Hepatocyte (in vitro differentiated cells): ENCODE results near the gene SDR42E1. TPM values are rescaled to one million over a fixed set of nuclear protein-coding genes. Genes with fewer than 3 reads are reported as not detected.

Experiments
- DNase-seq: peaks from one replicate; pipeline ENCODE4 v3.0.0-alpha.2; 2016; ENCODE audit warnings: low spot score
- H2AFZ ChIP-seq: fragments of 200-600 bp; sonication (generic); 2 replicates; pipeline ENCODE4 v1.6.0; 2016; ENCODE audit warnings: antibody characterized with exemption, mild to moderate bottlenecking
- H3K27ac ChIP-seq: fragments of 200-600 bp; sonication (generic); 2 replicates; pipeline ENCODE4 v1.5.1; 2016; ENCODE audit warnings: mild to moderate bottlenecking
- H3K27me3 ChIP-seq: fragments of 200-600 bp; sonication (generic); 2 replicates; pipeline ENCODE4 v1.6.1; 2016
- H3K36me3 ChIP-seq: fragments of 200-600 bp; sonication (generic); replicated peaks from 2 replicates; pipeline ENCODE4 v1.5.1; 2016; ENCODE audit warnings: low read depth; ENCODE audit not compliant: insufficient read depth
- H3K4me1 ChIP-seq: fragments of 200-600 bp; sonication (generic); 2 replicates; pipeline ENCODE4 v1.5.1; 2016; ENCODE audit warnings: mild to moderate bottlenecking, moderate library complexity; ENCODE audit not compliant: insufficient read depth
- H3K4me2 ChIP-seq: fragments of 200-600 bp; sonication (generic); 2 replicates; pipeline ENCODE4 v1.6.0; 2016
- H3K4me3 ChIP-seq: fragments of 200-600 bp; sonication (generic); 2 replicates; pipeline ENCODE4 v1.5.1; 2016; ENCODE audit warnings: mild to moderate bottlenecking
- H3K79me2 ChIP-seq: fragments of 200-600 bp; sonication (generic); 2 replicates; pipeline ENCODE4 v1.6.0; 2017; ENCODE audit warnings: mild to moderate bottlenecking
- H3K9me2 ChIP-seq: fragments of 200-600 bp; sonication (generic); replicated peaks from 2 replicates; pipeline ENCODE4 v1.6.0; 2017; ENCODE audit warnings: mild to moderate bottlenecking; ENCODE audit not compliant: insufficient read depth
- H3K9me3 ChIP-seq: fragments of 200-600 bp; sonication (generic); 2 replicates; pipeline ENCODE4 v1.5.1; 2016; ENCODE audit warnings: low read depth, mild to moderate bottlenecking
- H4K20me1 ChIP-seq: fragments of 200-600 bp; sonication (generic); 2 replicates; pipeline ENCODE4 v1.6.0; 2016; ENCODE audit warnings: mild to moderate bottlenecking; ENCODE audit not compliant: insufficient read depth, poor library complexity, severe bottlenecking
- CTCF ChIP-seq: fragments of 200-600 bp; sonication (generic); IDR thresholded peaks from 2 replicates; pipeline ENCODE4 v1.5.1; 2016; ENCODE audit warnings: antibody characterized with exemption, mild to moderate bottlenecking; ENCODE audit not compliant: poor library complexity
- EZH2 ChIP-seq: fragments of 200-600 bp; sonication (generic); IDR thresholded peaks from 2 replicates; pipeline ENCODE4 v1.6.1; 2016; ENCODE audit warnings: antibody characterized with exemption, mild to moderate bottlenecking, borderline replicate concordance
- EZH2phosphoT487 ChIP-seq: fragments of 200-600 bp; sonication (generic); IDR thresholded peaks from one replicate; pipeline ENCODE4 v1.6.1; 2018; ENCODE audit warnings: antibody characterized with exemption, mild to moderate bottlenecking, low read depth, moderate library complexity; ENCODE audit not compliant: unreplicated experiment, severe bottlenecking
- WGBS: methylation state at CpG from one replicate; pipeline ENCODE4 v1.1.6; 2016; ENCODE audit warnings: low lambda C conversion rate; ENCODE audit errors: missing lambda C conversion rate; 5-methylcytosine and 5-hydroxymethylcytosine counted together
- polyA plus RNA-seq: library from polyadenylated mRNA; unstranded; fragments of >200 nt; fragmentation: Nextera tagmentation; extraction: Ambion mirVana; gene quantifications from 2 replicates; pipeline ENCODE4 v1.2.1, GENCODE V29; 2016
- total RNA-seq: library from RNA; depleted of rRNA; stranded (reverse); fragments of >200 nt; gene quantifications from 2 replicates; pipeline ENCODE4 v1.2.3, GENCODE V29; 2014

SDR42E1 gene
- total and polyA plus RNA-seq, 2 experiments from 2014 or later: 0.04 TPM; not detected in 1

DNA sequence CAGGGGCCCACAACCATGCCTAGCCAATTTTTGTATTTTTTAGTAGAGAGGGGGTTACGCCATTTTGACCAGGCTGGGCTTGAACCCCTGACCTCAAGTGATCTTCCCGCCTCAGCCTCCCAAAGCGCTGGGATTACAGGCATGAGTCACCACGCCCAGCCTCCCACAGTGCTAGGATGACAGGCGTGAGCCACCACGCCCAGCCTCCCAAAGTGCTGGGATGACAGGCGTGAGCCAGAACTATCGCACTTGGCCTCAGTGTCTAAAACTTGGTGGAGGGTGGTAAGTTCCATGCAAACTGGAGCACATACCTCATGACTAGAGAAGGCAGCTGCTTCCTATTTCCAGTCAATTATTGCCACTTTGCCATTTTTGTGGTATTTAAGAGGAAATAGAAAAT, 30.9 kb upstream of the SDR42E1 start:
- Histone ChIP-seq H3K36me3 (no peaks in the 10 kb centered on the region), H3K9me2 (no peaks in the 10 kb centered on the region)

DNA sequence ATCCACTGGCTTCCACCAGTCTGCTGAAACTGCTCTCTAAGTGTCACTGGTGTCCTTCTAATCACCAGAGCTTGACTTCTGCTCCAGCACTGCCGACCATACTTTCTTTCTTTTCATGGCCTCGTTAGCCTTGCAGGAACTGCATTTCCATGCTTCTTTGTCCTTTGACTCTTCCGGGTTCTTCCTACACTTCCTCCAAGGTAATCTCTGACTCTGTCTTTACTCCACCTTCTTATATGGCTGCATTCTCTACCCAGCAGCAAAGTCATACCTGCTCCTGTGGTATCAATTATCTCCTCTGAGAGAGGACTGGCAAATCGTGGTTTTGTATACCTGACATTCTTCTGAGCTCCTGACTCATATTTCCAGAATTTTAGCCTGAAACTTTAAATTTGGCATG, 30.3 kb upstream of the SDR42E1 start:
- TF ChIP-seq CTCF (no peak), EZH2 (no peak), EZH2phosphoT487 (no peak)
- Histone ChIP-seq H3K79me2 (peaks cover 89% of the 10 kb centered on the region), H3K27ac (no peak overlapping the region), H4K20me1 (no peaks in the 10 kb centered on the region), H3K4me2 (no peak overlapping the region), H3K9me3 (no peaks in the 10 kb centered on the region), H3K9me2 (no peaks in the 10 kb centered on the region), H3K36me3 (no peaks in the 10 kb centered on the region), H3K4me1 (peaks cover 12% of the 10 kb centered on the region), H3K27me3 (no peaks in the 10 kb centered on the region), H2AFZ (no peak overlapping the region), H3K4me3 (no peak overlapping the region)
- DNase-seq: no peak
- WGBS: 83% methylated on average over 4 of the region's 4 CpGs

More for the DNA sequence above, 30.9 kb upstream of the SDR42E1 start:
- peaks cover 89% of the 10 kb centered on the region for H3K79me2 ChIP-seq
- H3K27me3 ChIP-seq: no peaks in the 10 kb centered on the region
- H2AFZ ChIP-seq: no peak overlapping the region
- H3K9me3 ChIP-seq: no peaks in the 10 kb centered on the region
- no peak for DNase-seq
- H3K4me2 ChIP-seq: no peak overlapping the region
- peaks cover 12% of the 10 kb centered on the region for H3K4me1 ChIP-seq
- H4K20me1 ChIP-seq: no peaks in the 10 kb centered on the region
- no peak overlapping the region for H3K4me3 ChIP-seq
- 88% methylated on average over 8 of the region's 8 CpGs for WGBS
- TF ChIP-seq EZH2phosphoT487: no peak
- TF ChIP-seq EZH2: no peak
- TF ChIP-seq CTCF: no peak
- H3K27ac ChIP-seq: no peak overlapping the region

DNA sequence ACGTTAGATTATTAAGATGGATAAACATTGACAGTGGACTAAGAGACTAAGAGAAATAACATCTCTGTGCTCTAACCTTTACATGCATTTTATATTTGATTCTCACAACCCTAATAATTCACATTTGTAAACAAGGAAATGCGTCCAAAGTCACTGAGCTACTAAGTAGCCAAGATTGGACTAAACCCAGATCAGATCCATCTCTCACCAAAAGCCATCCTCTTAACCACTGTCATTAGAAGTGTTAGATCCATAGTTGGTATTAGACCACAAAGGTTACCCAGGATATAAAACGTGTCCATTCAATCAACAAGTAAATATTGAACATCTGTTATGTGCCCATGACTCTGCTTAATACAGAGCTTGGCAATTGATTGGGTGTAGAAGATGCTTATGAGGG, 29.0 kb upstream of the SDR42E1 start:
- H3K79me2 ChIP-seq: peaks cover 88% of the 10 kb centered on the region
- H3K9me2 ChIP-seq: no peaks in the 10 kb centered on the region

More for the DNA sequence above, 29.0 kb upstream of the SDR42E1 start:
- Histone ChIP-seq H2AFZ (no peak overlapping the region), H3K4me1 (peaks cover 8% of the 10 kb centered on the region), H4K20me1 (no peaks in the 10 kb centered on the region), H3K9me3 (no peaks in the 10 kb centered on the region), H3K27ac (no peak overlapping the region), H3K27me3 (no peaks in the 10 kb centered on the region), H3K4me2 (no peak overlapping the region), H3K36me3 (no peaks in the 10 kb centered on the region), H3K4me3 (no peak overlapping the region)
- no peak for TF ChIP-seq EZH2
- TF ChIP-seq EZH2phosphoT487: no peak
- TF ChIP-seq CTCF: no peak
- WGBS: 91% methylated on average over 3 of the region's 3 CpGs
- no peak for DNase-seq
